BJ (cell line): ENCODE data around the gene UPF2. TPM values are rescaled to one million over a fixed set of nuclear protein-coding genes. Genes with fewer than 3 reads are reported as not detected.
"Not testable (repeated sequence)": the region's sequence is repeated elsewhere in the genome, so short reads cannot be mapped to it uniquely, and the experiment has no call there.

Experiments
- CTCF ChIA-PET: fragments of 350-600 bp; formaldehyde crosslinking; extraction: SDS; loops from one replicate; lab custom pipeline; 2021; ENCODE audit warnings: antibody characterized with exemption, inconsistent platforms; lab: Yijun Ruan, JAX
- POLR2A ChIA-PET: fragments of 300-600 bp; sonication (Branson Sonifier 250); formaldehyde crosslinking; extraction: SDS; loops from one replicate; lab custom pipeline; 2021; ENCODE audit warnings: antibody characterized with exemption; lab: Charles Lee
- DNase-seq: peaks from one replicate; pipeline ENCODE4 v3.0.0-alpha.2; 2011; ENCODE audit warnings: low read depth
- H3K27me3 ChIP-seq: 2 replicates; pipeline ENCODE4 v1.6.0; 2011; ENCODE audit warnings: low read length; ENCODE audit not compliant: control insufficient read depth, insufficient read depth
- H3K36me3 ChIP-seq: 2 replicates; pipeline ENCODE4 v1.5.1; 2011; ENCODE audit warnings: low read length; ENCODE audit not compliant: control insufficient read depth, insufficient read depth
- H3K4me3 ChIP-seq: 2 replicates; pipeline ENCODE4 v1.5.1; 2011; ENCODE audit warnings: low read depth, mild to moderate bottlenecking, control low read depth, low read length
- polyA plus RNA-seq: library from polyadenylated mRNA; depleted of rRNA; stranded (reverse); fragments of >200 nt; gene quantifications from 2 replicates; pipeline ENCODE4 v1.2.3, GENCODE V29; 2011
- TF ChIP-seq, protein P1 (sequence below): IDR thresholded peaks from 2 replicates; pipeline ENCODE4 v1.5.1; 2011; ENCODE audit warnings: low read depth, mild to moderate bottlenecking, control low read depth, inconsistent platforms, low read length, moderate library complexity; ENCODE audit not compliant: insufficient read depth

The UPF2 gene
- polyA plus RNA-seq, 1 experiment: 5.5 TPM

DNA sequence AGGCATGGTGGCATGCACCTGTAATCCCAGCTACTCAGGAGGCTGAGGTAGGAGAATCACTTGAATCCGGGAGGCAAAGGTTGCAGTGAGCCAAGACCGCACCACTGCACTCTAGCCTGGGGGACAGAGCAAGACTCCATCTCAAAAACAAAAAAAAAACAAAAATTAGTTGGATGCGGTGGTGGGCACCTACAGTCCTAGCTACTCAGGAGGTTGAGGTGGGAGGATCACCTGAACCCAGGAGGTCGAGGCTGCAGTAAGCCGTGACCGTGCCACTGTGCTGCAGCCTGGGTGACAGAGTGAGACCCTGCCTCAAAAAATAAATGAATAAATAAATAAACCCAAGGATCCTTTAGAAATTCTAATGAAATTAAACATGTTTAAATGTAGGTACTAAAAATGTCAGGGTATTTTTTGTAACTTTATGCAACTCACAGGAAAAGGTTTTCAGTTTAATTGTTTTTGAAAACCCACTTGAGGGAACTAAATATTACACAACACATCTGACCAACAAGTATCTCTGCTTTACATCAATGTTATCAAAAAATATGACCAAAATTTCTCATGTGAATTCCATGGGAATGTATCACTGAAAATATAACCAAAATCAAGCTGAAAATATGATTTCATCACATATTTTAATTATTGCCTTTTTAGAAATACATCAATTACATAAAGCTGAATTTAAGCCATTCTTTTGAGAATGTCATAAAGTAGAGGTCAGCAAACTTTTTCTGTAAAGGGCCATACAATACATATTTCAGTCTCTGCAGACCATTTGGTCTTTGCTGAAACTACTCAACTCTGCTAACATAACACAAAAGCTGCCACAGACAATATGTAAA, 23.9 kb downstream of the UPF2 start:
- Histone ChIP-seq H3K36me3 (no peaks in the 10 kb centered on the region), H3K27me3 (no peaks in the 10 kb centered on the region), H3K4me3 (no peak overlapping the region)
- ChIA-PET POLR2A (no interaction called here), CTCF (interaction anchor here (0.7 kb wide), 1 partner anchor 13 kb away, joined by 3 read pairs; no protein-coding TSS in a partner anchor)
- TF ChIP-seq, protein P1, sequence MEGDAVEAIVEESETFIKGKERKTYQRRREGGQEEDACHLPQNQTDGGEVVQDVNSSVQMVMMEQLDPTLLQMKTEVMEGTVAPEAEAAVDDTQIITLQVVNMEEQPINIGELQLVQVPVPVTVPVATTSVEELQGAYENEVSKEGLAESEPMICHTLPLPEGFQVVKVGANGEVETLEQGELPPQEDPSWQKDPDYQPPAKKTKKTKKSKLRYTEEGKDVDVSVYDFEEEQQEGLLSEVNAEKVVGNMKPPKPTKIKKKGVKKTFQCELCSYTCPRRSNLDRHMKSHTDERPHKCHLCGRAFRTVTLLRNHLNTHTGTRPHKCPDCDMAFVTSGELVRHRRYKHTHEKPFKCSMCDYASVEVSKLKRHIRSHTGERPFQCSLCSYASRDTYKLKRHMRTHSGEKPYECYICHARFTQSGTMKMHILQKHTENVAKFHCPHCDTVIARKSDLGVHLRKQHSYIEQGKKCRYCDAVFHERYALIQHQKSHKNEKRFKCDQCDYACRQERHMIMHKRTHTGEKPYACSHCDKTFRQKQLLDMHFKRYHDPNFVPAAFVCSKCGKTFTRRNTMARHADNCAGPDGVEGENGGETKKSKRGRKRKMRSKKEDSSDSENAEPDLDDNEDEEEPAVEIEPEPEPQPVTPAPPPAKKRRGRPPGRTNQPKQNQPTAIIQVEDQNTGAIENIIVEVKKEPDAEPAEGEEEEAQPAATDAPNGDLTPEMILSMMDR: no peak
- no peak for DNase-seq

GRCh38 chr10:12013926-12014325, 28.7 kb downstream of the UPF2 start:
- CTCF ChIA-PET: no interaction called here
- DNase-seq: no peak
- Histone ChIP-seq H3K27me3 (no peaks in the 10 kb centered on the region), H3K36me3 (peaks cover 1% of the 10 kb centered on the region; the same call in 1 of the 2 replicates), H3K4me3 (no peak overlapping the region)
- TF ChIP-seq, protein P1: no peak
- POLR2A ChIA-PET: no interaction called here

DNA sequence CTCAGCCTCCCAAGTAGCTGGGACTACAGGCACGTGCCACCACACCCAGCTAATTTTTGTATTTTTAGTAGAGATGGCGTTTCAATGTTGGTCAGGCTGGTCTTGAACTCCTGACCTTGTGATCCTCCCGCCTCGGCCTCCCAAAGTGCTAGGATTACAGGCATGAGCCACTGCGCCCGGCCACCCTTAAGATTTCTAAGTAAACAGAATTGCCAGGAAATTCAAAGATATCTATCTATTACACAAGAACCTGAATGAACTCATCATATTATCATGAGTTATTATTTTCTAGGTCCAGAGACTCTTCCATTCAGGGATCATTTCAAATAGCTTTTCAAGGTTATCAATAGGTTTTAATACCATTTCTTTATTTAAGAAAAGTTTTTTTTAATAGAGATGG, 29.2 kb downstream of the UPF2 start:
- POLR2A ChIA-PET, CTCF ChIA-PET, DNase-seq: not testable (repeated sequence)

DNA sequence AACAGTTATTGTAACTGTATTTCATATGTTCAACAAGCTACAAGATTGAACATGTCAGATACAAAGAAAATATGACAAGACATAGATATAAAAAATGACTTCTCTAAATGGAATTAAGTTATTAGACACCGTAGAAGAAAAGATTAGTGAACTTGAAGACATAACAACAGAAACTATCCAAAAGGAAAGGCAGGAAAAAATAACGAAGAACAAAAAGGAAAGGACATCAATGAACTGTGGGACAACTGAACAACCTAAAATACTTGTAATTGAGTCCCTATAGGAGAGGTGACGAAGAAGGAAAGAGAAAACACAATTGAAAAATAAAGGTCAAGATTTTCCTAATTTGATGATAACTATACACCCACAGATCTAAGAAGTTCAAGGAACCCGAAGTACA, 32.3 kb downstream of the UPF2 start:
- no peak for DNase-seq
- ChIA-PET POLR2A (no interaction called here), CTCF (interaction anchor here (0.8 to 2.4 kb wide), 2 partner anchors 23 to 45 kb away, joined by 3 to 10 read pairs; no protein-coding TSS in a partner anchor)
- TF ChIP-seq, protein P1: no peak
- Histone ChIP-seq H3K36me3 (peaks cover 3% of the 10 kb centered on the region), H3K27me3 (no peaks in the 10 kb centered on the region), H3K4me3 (no peak overlapping the region)

More for the DNA sequence above, 29.2 kb downstream of the UPF2 start:
- not testable (repeated sequence) for H3K4me3 ChIP-seq, H3K36me3 ChIP-seq, H3K27me3 ChIP-seq

DNA sequence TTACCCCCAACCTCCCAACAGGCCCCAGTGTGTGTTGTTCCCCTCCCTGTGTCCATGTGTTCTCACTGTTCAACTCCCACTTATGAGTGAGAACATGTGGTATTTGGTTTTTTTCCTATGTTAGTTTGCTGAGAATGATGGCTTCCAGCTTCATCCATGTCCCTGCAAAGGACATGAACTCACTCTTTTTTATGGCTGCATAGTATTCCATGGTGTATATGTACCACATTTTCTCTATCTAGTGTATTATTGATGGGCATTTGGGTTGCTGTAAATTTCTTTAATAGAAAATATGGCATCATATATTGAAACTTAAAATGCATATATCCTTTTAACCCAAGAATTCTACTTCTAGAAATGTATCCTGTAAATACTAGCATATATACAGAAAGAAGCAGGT, 33.8 kb downstream of the UPF2 start:
- DNase-seq, H3K4me3 ChIP-seq, POLR2A ChIA-PET, H3K36me3 ChIP-seq, H3K27me3 ChIP-seq: not testable (repeated sequence)
- CTCF ChIA-PET: interaction anchor here (2.4 kb wide), 1 partner anchor 22 kb away, joined by 10 read pairs; no protein-coding TSS in a partner anchor

DNA sequence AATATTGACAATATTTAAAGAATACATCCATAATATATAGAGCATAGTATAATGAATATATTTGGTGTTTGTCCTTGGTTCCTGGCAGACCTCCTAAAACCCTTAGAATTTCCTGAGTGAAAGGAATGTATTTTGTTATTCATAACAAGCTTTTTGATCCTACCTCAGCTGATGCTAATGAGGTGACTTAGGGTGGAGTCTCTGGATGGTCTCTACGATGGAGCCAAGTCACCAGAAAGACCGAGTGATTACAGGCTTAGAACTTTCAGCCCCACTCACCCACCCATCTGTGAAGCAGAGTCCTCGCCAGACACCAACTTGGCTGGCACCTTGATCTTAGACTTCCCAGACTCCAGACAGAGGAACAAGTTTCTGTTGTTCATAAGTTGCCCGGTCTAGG, 35.9 kb downstream of the UPF2 start:
- CTCF ChIA-PET: no interaction called here

More for the DNA sequence above, 35.9 kb downstream of the UPF2 start:
- no peak for DNase-seq
- Histone ChIP-seq H3K36me3 (peaks cover 5% of the 10 kb centered on the region), H3K27me3 (no peaks in the 10 kb centered on the region), H3K4me3 (no peak overlapping the region)
- POLR2A ChIA-PET: no interaction called here
- TF ChIP-seq, protein P1: no peak
